GM23338 (cell line): Measurements from ENCODE around the gene AGBL5. TPM values are rescaled to one million over a fixed set of nuclear protein-coding genes. Genes with fewer than 3 reads are reported as not detected.
A peak's percentile ranks its signal among the peaks of the same experiment; 100 is the strongest.
"Not testable (repeated sequence)": the region's sequence is repeated elsewhere in the genome, so short reads cannot be mapped to it uniquely, and the experiment has no call there.

Experiments used
- ATAC-seq: fragments of 200-7000 bp; cut with Tn5 transposase; 3 replicates; pipeline ENCODE4 v1.9.1; 2020
- DNase-seq: peaks from one replicate; pipeline ENCODE4 v3.0.0-alpha.2; 2015; ENCODE audit warnings: low spot score
- H2AFZ ChIP-seq: fragments of 200-600 bp; sonication (generic); 2 replicates; pipeline ENCODE4 v1.8.0; 2016; ENCODE audit warnings: antibody characterized with exemption, mild to moderate bottlenecking, moderate library complexity
- H3F3A ChIP-seq: fragments of 200-600 bp; sonication (generic); replicated peaks from 2 replicates; pipeline ENCODE4 v1.8.0; 2017; ENCODE audit warnings: antibody characterized with exemption, mixed run types, low read depth
- H3K27ac ChIP-seq: fragments of 200-600 bp; sonication (generic); 2 replicates; pipeline ENCODE4 v1.6.1; 2016; ENCODE audit warnings: low read depth
- H3K27me3 ChIP-seq: fragments of 200-600 bp; sonication (generic); 2 replicates; pipeline ENCODE4 v1.8.0; 2016; ENCODE audit warnings: mild to moderate bottlenecking, mixed run types, moderate library complexity; ENCODE audit not compliant: insufficient read depth
- H3K36me3 ChIP-seq: fragments of 200-600 bp; sonication (generic); 2 replicates; pipeline ENCODE4 v1.8.0; 2016; ENCODE audit warnings: mild to moderate bottlenecking; ENCODE audit not compliant: insufficient read depth
- H3K4me1 ChIP-seq: fragments of 200-600 bp; sonication (generic); 2 replicates; pipeline ENCODE4 v1.8.0; 2016; ENCODE audit warnings: mild to moderate bottlenecking, moderate library complexity; ENCODE audit not compliant: insufficient read depth
- H3K4me2 ChIP-seq: fragments of 200-600 bp; sonication (generic); 2 replicates; pipeline ENCODE4 v1.7.1; 2017; ENCODE audit warnings: mixed run types
- H3K4me3 ChIP-seq: fragments of 200-600 bp; sonication (generic); 2 replicates; pipeline ENCODE4 v1.6.1; 2016; ENCODE audit warnings: mixed run types
- H3K79me2 ChIP-seq: fragments of 200-600 bp; sonication (generic); replicated peaks from 2 replicates; pipeline ENCODE4 v1.8.0; 2017; ENCODE audit warnings: mild to moderate bottlenecking; ENCODE audit not compliant: insufficient read depth
- H3K9me2 ChIP-seq: fragments of 200-600 bp; sonication (generic); 2 replicates; pipeline ENCODE4 v1.8.0; 2017; ENCODE audit not compliant: insufficient read depth
- H4K20me1 ChIP-seq: fragments of 200-600 bp; sonication (generic); replicated peaks from 2 replicates; pipeline ENCODE4 v1.8.0; 2017; ENCODE audit warnings: mild to moderate bottlenecking; ENCODE audit not compliant: insufficient read depth
- H3K27ac Mint-ChIP-seq: 2 replicates; pipeline ENCODE4 v1.8.0; 2020; ENCODE audit warnings: inconsistent platforms, mild to moderate bottlenecking, moderate library complexity, mixed read lengths
- H3K27me3 Mint-ChIP-seq: 3 replicates; pipeline ENCODE4 v1.8.0; 2022; ENCODE audit warnings: low read depth, mild to moderate bottlenecking, moderate library complexity, mixed read lengths, inconsistent platforms; ENCODE audit not compliant: insufficient read depth, poor library complexity
- H3K36me3 Mint-ChIP-seq: 3 replicates; pipeline ENCODE4 v1.8.0; 2021; ENCODE audit warnings: low read depth, mild to moderate bottlenecking, inconsistent platforms, moderate library complexity, mixed read lengths
- H3K4me1 Mint-ChIP-seq: 3 replicates; pipeline ENCODE4 v1.8.0; 2020; ENCODE audit warnings: mild to moderate bottlenecking, inconsistent platforms, mixed read lengths
- H3K4me3 Mint-ChIP-seq: 3 replicates; pipeline ENCODE4 v1.8.0; 2021; ENCODE audit warnings: moderate library complexity, mild to moderate bottlenecking, inconsistent platforms, mixed read lengths
- H3K9me3 Mint-ChIP-seq: 3 replicates; pipeline ENCODE4 v1.8.0; 2020; ENCODE audit warnings: moderate library complexity, mild to moderate bottlenecking, inconsistent platforms, mixed read lengths
- CREB1 ChIP-seq: fragments of 250-450 bp; sonication (Bioruptor Pico); IDR thresholded peaks from 2 replicates; pipeline ENCODE4 v1.5.0; 2020; ENCODE audit warnings: low read depth, mild to moderate bottlenecking, moderate library complexity
- ETS1 ChIP-seq: IDR thresholded peaks from 2 replicates; pipeline ENCODE4 v1.6.1; 2016; ENCODE audit warnings: antibody characterized with exemption
- EZH2 ChIP-seq: fragments of 200-600 bp; sonication (generic); IDR thresholded peaks from one replicate; pipeline ENCODE4 v1.8.0; 2017; ENCODE audit warnings: antibody characterized with exemption, mild to moderate bottlenecking, low read depth; ENCODE audit not compliant: unreplicated experiment
- EZH2phosphoT487 ChIP-seq: fragments of 200-600 bp; sonication (generic); IDR thresholded peaks from one replicate; pipeline ENCODE4 v1.8.1; 2018; ENCODE audit warnings: antibody characterized with exemption; ENCODE audit not compliant: unreplicated experiment
- JUNB ChIP-seq: IDR thresholded peaks from one replicate; pipeline ENCODE4 v1.6.1; 2016; ENCODE audit warnings: antibody characterized with exemption; ENCODE audit not compliant: unreplicated experiment
- NANOG ChIP-seq: IDR thresholded peaks from 2 replicates; pipeline ENCODE4 v1.6.1; 2016; ENCODE audit warnings: antibody characterized with exemption, borderline replicate concordance
- STAT1 ChIP-seq: IDR thresholded peaks from one replicate; pipeline ENCODE4 v1.6.1; 2016; ENCODE audit warnings: antibody characterized with exemption; ENCODE audit not compliant: unreplicated experiment
- ZNF114 ChIP-seq: fragments of 250-450 bp; sonication (Bioruptor Pico); IDR thresholded peaks from 2 replicates; pipeline ENCODE4 v1.5.0; 2020; ENCODE audit warnings: mild to moderate bottlenecking, moderate library complexity
- ZNF462 ChIP-seq: fragments of 250-450 bp; sonication (Bioruptor Pico); IDR thresholded peaks from 2 replicates; pipeline ENCODE4 v1.5.0; 2020; ENCODE audit warnings: mild to moderate bottlenecking, moderate library complexity
- polyA plus RNA-seq: library from polyadenylated mRNA; unstranded; fragments of >200 nt; fragmentation: Nextera tagmentation; extraction: Ambion mirVana; gene quantifications from 2 replicates; pipeline ENCODE4 v1.2.1, GENCODE V29; 2016
- total RNA-seq: library from RNA; depleted of rRNA; stranded (reverse); fragments of >200 nt; shearing (Covaris generic); gene quantifications from 2 replicates; pipeline ENCODE4 v1.2.3, GENCODE V29; 2014

Gene AGBL5
- total and polyA plus RNA-seq, 2 experiments from 2014 or later: 17.9 to 31.3 TPM

- not testable (repeated sequence) for H3K79me2 ChIP-seq, H3K4me2 ChIP-seq, H3K4me1 Mint-ChIP-seq, H3K36me3 Mint-ChIP-seq, H2AFZ ChIP-seq, H3K36me3 ChIP-seq, H3K27me3 Mint-ChIP-seq, H4K20me1 ChIP-seq, H3F3A ChIP-seq, H3K9me3 Mint-ChIP-seq, H3K9me2 ChIP-seq, DNase-seq, H3K27ac Mint-ChIP-seq, H3K4me3 ChIP-seq, ATAC-seq, H3K27ac ChIP-seq, H3K27me3 ChIP-seq, H3K4me1 ChIP-seq
- peak overlapping the region; percentile 22; the same call in 2 of the 3 replicates for H3K4me3 Mint-ChIP-seq
These were observed 59.3 kb downstream of the AGBL5 start for GRCh38 chr2:27110603-27111352.

GRCh38 chr2:27111392-27112078 is 60.1 kb downstream of the AGBL5 start:
- H4K20me1 ChIP-seq, H2AFZ ChIP-seq, H3K36me3 Mint-ChIP-seq, H3K27me3 ChIP-seq, H3K4me2 ChIP-seq, H3K4me1 Mint-ChIP-seq, H3K4me3 ChIP-seq, H3K9me3 Mint-ChIP-seq, H3K27ac ChIP-seq, H3K27me3 Mint-ChIP-seq, H3K4me1 ChIP-seq, H3K9me2 ChIP-seq, H3F3A ChIP-seq, H3K79me2 ChIP-seq, H3K4me3 Mint-ChIP-seq, ATAC-seq, H3K36me3 ChIP-seq, H3K27ac Mint-ChIP-seq, DNase-seq: not testable (repeated sequence)

- no peak overlapping the region for H2AFZ ChIP-seq
- H3K27me3 Mint-ChIP-seq: peaks cover 32% of the 10 kb centered on the region
- H3K79me2 ChIP-seq: no peaks in the 10 kb centered on the region
- no peaks in the 10 kb centered on the region for H3K36me3 Mint-ChIP-seq
- peaks cover 9% of the 10 kb centered on the region; the same call in 1 of the 2 replicates for H3F3A ChIP-seq
- peaks cover 37% of the 10 kb centered on the region for H3K27me3 ChIP-seq
- H3K4me1 ChIP-seq: peaks cover 11% of the 10 kb centered on the region
- no peaks in the 10 kb centered on the region for H3K36me3 ChIP-seq
- H3K4me2 ChIP-seq: no peak overlapping the region
- no peak overlapping the region for H3K4me3 ChIP-seq
- H3K27ac Mint-ChIP-seq: no peak overlapping the region
- H4K20me1 ChIP-seq: no peaks in the 10 kb centered on the region
- ATAC-seq: no peak
- H3K27ac ChIP-seq: no peak overlapping the region
- peaks cover 12% of the 10 kb centered on the region for H3K4me1 Mint-ChIP-seq
- no peak for DNase-seq
- no peak overlapping the region for H3K4me3 Mint-ChIP-seq
- no peaks in the 10 kb centered on the region for H3K9me2 ChIP-seq
- no peaks in the 10 kb centered on the region; the same call in 2 of the 3 replicates for H3K9me3 Mint-ChIP-seq
- TF ChIP-seq JUNB (no peak), ETS1 (no peak), STAT1 (no peak), CREB1 (CRISPR knock-in tag) (no peak), NANOG (no peak), ZNF462 (CRISPR knock-in tag) (no peak), ZNF114 (CRISPR knock-in tag) (no peak), EZH2phosphoT487 (no peak), EZH2 (no peak)
These were observed 64.1 kb downstream of the AGBL5 start for GRCh38 chr2:27115519-27115918.
